ENCODE data around the gene ZFP36L1.
A peak's percentile ranks its signal among the peaks of the same experiment; 100 is the strongest.

ZFP36L1 gene

GRCh38 chr14:68824207-68824516 is 31.3 kb upstream of the ZFP36L1 start:
- peak overlapping the region; percentile 49; the same call in 1 of the 2 replicates for H3K4me2 ChIP-seq (ENCODE audit: low read length)
- H3K27ac ChIP-seq (ENCODE audit: low read depth, low read length, poor library complexity, severe bottlenecking) = no peak overlapping the region
- H3K27me3 ChIP-seq (ENCODE audit: insufficient read depth, low read length) = no peaks in the 10 kb centered on the region
- no peaks in the 10 kb centered on the region for H3F3A ChIP-seq (ENCODE audit: insufficient read depth, low read length)
- no peaks in the 10 kb centered on the region for H3K79me2 ChIP-seq (ENCODE audit: insufficient read depth, low read length)
- H2AFZ ChIP-seq (ENCODE audit: low read length) = peak overlapping the region; percentile 67; the same call in 1 of the 2 replicates
- H3K9me3 ChIP-seq (ENCODE audit: low read length) = no peaks in the 10 kb centered on the region
- H3K9ac ChIP-seq (ENCODE audit: low read length) = no peak overlapping the region; the same call in 1 of the 2 replicates
- no peak overlapping the region for H3K4me3 ChIP-seq (ENCODE audit: low read depth, low read length, poor library complexity, severe bottlenecking)
- H3K36me3 ChIP-seq (ENCODE audit: insufficient read depth, low read length) = no peaks in the 10 kb centered on the region
- no peaks in the 10 kb centered on the region for H3K9me2 ChIP-seq (ENCODE audit: low read depth, low read length)
- peaks cover 51% of the 10 kb centered on the region for H3K4me1 ChIP-seq (ENCODE audit: insufficient read depth, low read length, severe bottlenecking)
- no peaks in the 10 kb centered on the region for H4K20me1 ChIP-seq (ENCODE audit: insufficient read depth, low read length)
- no peak for TF ChIP-seq CTCF (IDR thresholded peaks at IDR 0.05; ENCODE audit: low read length)
- no peak for TF ChIP-seq EZH2 (IDR thresholded peaks at IDR 0.05; ENCODE audit: borderline replicate concordance, low read length)

GRCh38 chr14:68823434-68824206 is 30.8 kb upstream of the ZFP36L1 start:
- Histone ChIP-seq H3K27me3 (ENCODE audit: insufficient read depth, low read length) (no peaks in the 10 kb centered on the region), H3K9me2 (ENCODE audit: low read depth, low read length) (no peaks in the 10 kb centered on the region), H3K4me2 (ENCODE audit: low read length) (no peak overlapping the region), H3K79me2 (ENCODE audit: insufficient read depth, low read length) (no peaks in the 10 kb centered on the region), H3K27ac (ENCODE audit: low read depth, low read length, poor library complexity, severe bottlenecking) (peak overlapping the region; percentile 93), H3K9ac (ENCODE audit: low read length) (no peak overlapping the region), H2AFZ (ENCODE audit: low read length) (no peak overlapping the region), H3F3A (ENCODE audit: insufficient read depth, low read length) (no peaks in the 10 kb centered on the region), H3K9me3 (ENCODE audit: low read length) (no peaks in the 10 kb centered on the region), H3K36me3 (ENCODE audit: insufficient read depth, low read length) (no peaks in the 10 kb centered on the region), H3K4me3 (ENCODE audit: low read depth, low read length, poor library complexity, severe bottlenecking) (no peak overlapping the region), H4K20me1 (ENCODE audit: insufficient read depth, low read length) (no peaks in the 10 kb centered on the region), H3K4me1 (ENCODE audit: insufficient read depth, low read length, severe bottlenecking) (peaks cover 51% of the 10 kb centered on the region)
- TF ChIP-seq EZH2 (IDR thresholded peaks at IDR 0.05; ENCODE audit: borderline replicate concordance, low read length) (no peak), CTCF (IDR thresholded peaks at IDR 0.05; ENCODE audit: low read length) (no peak)

GRCh38 chr14:68822926-68823325 is 30.1 kb upstream of the ZFP36L1 start:
- H3F3A ChIP-seq (ENCODE audit: insufficient read depth, low read length) = no peaks in the 10 kb centered on the region
- H3K9ac ChIP-seq (ENCODE audit: low read length) = peak overlapping the region; percentile 48; the same call in 1 of the 2 replicates
- peak overlapping the region; percentile 93 for H3K27ac ChIP-seq (ENCODE audit: low read depth, low read length, poor library complexity, severe bottlenecking)
- peaks cover 52% of the 10 kb centered on the region for H3K4me1 ChIP-seq (ENCODE audit: insufficient read depth, low read length, severe bottlenecking)
- no peaks in the 10 kb centered on the region for H3K79me2 ChIP-seq (ENCODE audit: insufficient read depth, low read length)
- H3K4me2 ChIP-seq (ENCODE audit: low read length) = peak overlapping the region; percentile 79; the same call in 1 of the 2 replicates
- H3K4me3 ChIP-seq (ENCODE audit: low read depth, low read length, poor library complexity, severe bottlenecking) = no peak overlapping the region
- no peaks in the 10 kb centered on the region for H3K9me3 ChIP-seq (ENCODE audit: low read length)
- no peaks in the 10 kb centered on the region for H3K27me3 ChIP-seq (ENCODE audit: insufficient read depth, low read length)
- H3K9me2 ChIP-seq (ENCODE audit: low read depth, low read length) = no peaks in the 10 kb centered on the region
- no peaks in the 10 kb centered on the region for H3K36me3 ChIP-seq (ENCODE audit: insufficient read depth, low read length)
- H2AFZ ChIP-seq (ENCODE audit: low read length) = no peak overlapping the region
- no peaks in the 10 kb centered on the region for H4K20me1 ChIP-seq (ENCODE audit: insufficient read depth, low read length)
- TF ChIP-seq EZH2 (IDR thresholded peaks at IDR 0.05; ENCODE audit: borderline replicate concordance, low read length) = no peak
- no peak for TF ChIP-seq CTCF (IDR thresholded peaks at IDR 0.05; ENCODE audit: low read length)

All from OCI-LY1 (cell line).